ENCODE results near the gene DNAJC7.
"Not testable (repeated sequence)": the region's sequence is repeated elsewhere in the genome, so short reads cannot be mapped to it uniquely, and the experiment has no call there.

The DNAJC7 gene

GRCh38 chr17:41948762-41949460 is 68.3 kb downstream of the DNAJC7 start:
- no peak for FAIRE-seq

GRCh38 chr17:41944943-41945342 is 72.3 kb downstream of the DNAJC7 start:
- no peak for FAIRE-seq

GRCh38 chr17:41943492-41943891 is 73.7 kb downstream of the DNAJC7 start:
- FAIRE-seq = no peak

- no peak for FAIRE-seq
Measured at GRCh38 chr17:41942626-41943373, 74.4 kb downstream of the DNAJC7 start.

- no peak for FAIRE-seq
Measured at GRCh38 chr17:41941168-41941567, 76.1 kb downstream of the DNAJC7 start.

GRCh38 chr17:41939693-41940090 is 77.5 kb downstream of the DNAJC7 start:
- no peak for FAIRE-seq

- FAIRE-seq = no peak
Measured at GRCh38 chr17:41939044-41939692, 78.1 kb downstream of the DNAJC7 start.

- FAIRE-seq = no peak
Measured at GRCh38 chr17:41937970-41938954, 79.0 kb downstream of the DNAJC7 start.

- FAIRE-seq = no peak
Measured at GRCh38 chr17:41935641-41936040, 81.6 kb downstream of the DNAJC7 start.

GRCh38 chr17:41932816-41933389 is 84.3 kb downstream of the DNAJC7 start:
- no peak for FAIRE-seq

- FAIRE-seq = not testable (repeated sequence)
Measured at GRCh38 chr17:41931715-41932114, 85.5 kb downstream of the DNAJC7 start.

GRCh38 chr17:41930833-41931156 is 86.4 kb downstream of the DNAJC7 start:
- not testable (repeated sequence) for FAIRE-seq

GRCh38 chr17:41930009-41930832 is 87.0 kb downstream of the DNAJC7 start, which contains the start of gene ODAD4:
Gene ODAD4, plus strand, starts transcription at chr17:41930617. Its CDS starts 107 bp downstream, at chr17:41930724.
- FAIRE-seq = no peak

GRCh38 chr17:41928693-41929251 is 88.5 kb downstream of the DNAJC7 start:
- no peak for FAIRE-seq
